Measurements from ENCODE around the gene YAP1.
A peak's percentile ranks its signal among the peaks of the same experiment; 100 is the strongest.

Gene YAP1

GRCh38 chr11:102220728-102221467, 110.7 kb downstream of the YAP1 start:
- TF ChIP-seq CTCF (IDR thresholded peaks at IDR 0.05; ENCODE audit: low read depth, low read length, missing control alignments) = no peak
- DNase-seq (ENCODE audit: extremely low read depth, low read depth) = no peak
- H3K4me3 ChIP-seq (replicated peaks; ENCODE audit: low read depth, low read length) = no peak overlapping the region

- DNase-seq (ENCODE audit: extremely low read depth, low read depth) = no peak
- no peak overlapping the region for H3K4me3 ChIP-seq (replicated peaks; ENCODE audit: low read depth, low read length)
- TF ChIP-seq CTCF (IDR thresholded peaks at IDR 0.05; ENCODE audit: low read depth, low read length, missing control alignments) = no peak
These were observed 113.6 kb downstream of the YAP1 start for GRCh38 chr11:102223859-102224258.

- peak; percentile 78 for DNase-seq (ENCODE audit: extremely low read depth, low read depth)
- TF ChIP-seq CTCF (IDR thresholded peaks at IDR 0.05; ENCODE audit: low read depth, low read length, missing control alignments) = no peak
- no peak overlapping the region for H3K4me3 ChIP-seq (replicated peaks; ENCODE audit: low read depth, low read length)
These were observed 115.7 kb downstream of the YAP1 start for GRCh38 chr11:102225689-102226568.

- no peak for TF ChIP-seq CTCF (IDR thresholded peaks at IDR 0.05; ENCODE audit: low read depth, low read length, missing control alignments)
- no peak overlapping the region for H3K4me3 ChIP-seq (replicated peaks; ENCODE audit: low read depth, low read length)
- peak; percentile 24 for DNase-seq (ENCODE audit: extremely low read depth, low read depth)
These were observed 116.6 kb downstream of the YAP1 start for GRCh38 chr11:102226702-102227490.

GRCh38 chr11:102229510-102230123, 119.4 kb downstream of the YAP1 start:
- no peak for DNase-seq (ENCODE audit: extremely low read depth, low read depth)
- no peak overlapping the region for H3K4me3 ChIP-seq (replicated peaks; ENCODE audit: low read depth, low read length)
- no peak for TF ChIP-seq CTCF (IDR thresholded peaks at IDR 0.05; ENCODE audit: low read depth, low read length, missing control alignments)

GRCh38 chr11:102230186-102230585, 119.9 kb downstream of the YAP1 start:
- H3K4me3 ChIP-seq (replicated peaks; ENCODE audit: low read depth, low read length) = no peak overlapping the region
- TF ChIP-seq CTCF (IDR thresholded peaks at IDR 0.05; ENCODE audit: low read depth, low read length, missing control alignments) = no peak
- no peak for DNase-seq (ENCODE audit: extremely low read depth, low read depth)

Data from HFF-Myc (cell line).